Measurements from ENCODE around the gene HSPA4. TPM values are rescaled to one million over a fixed set of nuclear protein-coding genes. Genes with fewer than 3 reads are reported as not detected.

The HSPA4 gene
- total RNA-seq, 4 donors from 2014 or later, result 38.0 to 50.2 (median 47.3) TPM

DNA sequence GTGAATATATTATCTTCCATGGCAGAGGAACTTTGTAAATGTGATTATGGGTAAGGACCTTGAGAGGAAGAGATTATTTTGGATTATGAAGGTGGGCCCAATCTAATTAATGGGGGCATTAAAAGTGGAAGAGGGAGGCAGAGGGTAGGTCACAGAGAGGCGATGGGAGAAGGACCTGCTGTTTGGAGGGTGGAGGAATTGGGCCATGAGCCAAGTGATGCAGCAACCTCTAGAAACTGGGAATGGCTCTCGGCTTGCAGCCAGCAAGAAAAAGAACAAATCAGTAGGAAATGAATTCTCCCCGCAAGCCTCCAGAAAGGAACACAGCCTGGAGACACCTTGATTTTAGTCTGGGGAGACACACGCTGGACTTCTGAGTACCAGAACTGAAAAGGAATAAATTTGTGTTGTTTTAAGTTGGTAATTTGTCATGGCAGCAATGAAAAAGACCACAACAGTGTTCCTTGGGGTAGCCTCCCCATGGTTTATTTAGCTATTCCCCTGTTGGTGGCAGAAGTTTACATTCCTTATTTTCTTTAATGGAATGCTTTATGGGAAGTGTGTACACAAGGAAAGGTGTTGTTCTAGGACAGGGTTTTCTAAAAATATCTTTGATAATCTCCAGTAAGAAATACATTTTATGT, 103.6 kb downstream of the HSPA4 start:
- H3K9me3 ChIP-seq, result no peaks in the 10 kb centered on the region
- WGBS, result 51% methylated on average over 4 of the region's 4 CpGs
- H3K27ac ChIP-seq, result no peak overlapping the region
- H3K27me3 ChIP-seq, result no peaks in the 10 kb centered on the region
- no peak for TF ChIP-seq POLR2A (IDR thresholded peaks at IDR 0.05)
- TF ChIP-seq, protein P1, sequence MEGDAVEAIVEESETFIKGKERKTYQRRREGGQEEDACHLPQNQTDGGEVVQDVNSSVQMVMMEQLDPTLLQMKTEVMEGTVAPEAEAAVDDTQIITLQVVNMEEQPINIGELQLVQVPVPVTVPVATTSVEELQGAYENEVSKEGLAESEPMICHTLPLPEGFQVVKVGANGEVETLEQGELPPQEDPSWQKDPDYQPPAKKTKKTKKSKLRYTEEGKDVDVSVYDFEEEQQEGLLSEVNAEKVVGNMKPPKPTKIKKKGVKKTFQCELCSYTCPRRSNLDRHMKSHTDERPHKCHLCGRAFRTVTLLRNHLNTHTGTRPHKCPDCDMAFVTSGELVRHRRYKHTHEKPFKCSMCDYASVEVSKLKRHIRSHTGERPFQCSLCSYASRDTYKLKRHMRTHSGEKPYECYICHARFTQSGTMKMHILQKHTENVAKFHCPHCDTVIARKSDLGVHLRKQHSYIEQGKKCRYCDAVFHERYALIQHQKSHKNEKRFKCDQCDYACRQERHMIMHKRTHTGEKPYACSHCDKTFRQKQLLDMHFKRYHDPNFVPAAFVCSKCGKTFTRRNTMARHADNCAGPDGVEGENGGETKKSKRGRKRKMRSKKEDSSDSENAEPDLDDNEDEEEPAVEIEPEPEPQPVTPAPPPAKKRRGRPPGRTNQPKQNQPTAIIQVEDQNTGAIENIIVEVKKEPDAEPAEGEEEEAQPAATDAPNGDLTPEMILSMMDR (IDR thresholded peaks at IDR 0.05), result no peak
- no peaks in the 10 kb centered on the region for H3K36me3 ChIP-seq
- DNase-seq (ENCODE audit: low spot score in 2 of 2), result no peak
- no peak overlapping the region for H3K4me3 ChIP-seq
- no peaks in the 10 kb centered on the region for H3K4me1 ChIP-seq

Other genes starting within 250 kb of the HSPA4 start
- under 1 TPM in 3 of 4 donors, not detected in 1; 0.23 to 0.93 (median 0.48) TPM for gene SOWAHA, start 238.7 kb upstream of the HSPA4 start, total RNA-seq
- 1 to 10 TPM in 3 of 4 donors, under 1 TPM in 1; 0.76 to 2.8 (median 2.3) TPM for gene SHROOM1, start 221.4 kb upstream of the HSPA4 start, total RNA-seq
- gene GDF9, start 185.5 kb upstream of the HSPA4 start, total RNA-seq, result 1 to 10 TPM in 1 of 4 donors, under 1 TPM in 3; 0.47 to 4.8 (median 0.90) TPM
- gene UQCRQ, start 185.4 kb upstream of the HSPA4 start, total RNA-seq, result 100 to 1,000 TPM; 124 to 243 (median 161) TPM
- gene LEAP2, start 178.3 kb upstream of the HSPA4 start, total RNA-seq, result 1 to 10 TPM in 2 of 4 donors, under 1 TPM in 2; 0.21 to 9.1 (median 1.7) TPM
- gene AFF4, start 88.4 kb upstream of the HSPA4 start, total RNA-seq, result 100 to 1,000 TPM in 1 of 4 donors, 10 to 100 TPM in 3; 55.8 to 107 (median 71.7) TPM
- gene ZCCHC10, start 25.5 kb upstream of the HSPA4 start, total RNA-seq, result 10 to 100 TPM; 10.1 to 22.0 (median 19.1) TPM

Measured in suprapubic skin (tissue), 4 donors.